K562 (cell line): ENCODE results near the gene TGFB1I1. TPM values are rescaled to one million over a fixed set of nuclear protein-coding genes. Genes with fewer than 3 reads are reported as not detected.

ENCODE experiments used
- ARID3B ChIP-seq: fragments of 250-450 bp; sonication (Bioruptor Pico); IDR thresholded peaks from 2 replicates; pipeline ENCODE4 v1.4.0; 2020; ENCODE audit warnings: borderline replicate concordance
- BHLHE40 ChIP-seq: IDR thresholded peaks from 2 replicates; pipeline ENCODE4 v1.6.1; 2011; ENCODE audit warnings: low read length, improper control_type of control experiment
- CBFB ChIP-seq: sonication (generic); formaldehyde crosslinking; IDR thresholded peaks from 2 replicates; pipeline ENCODE4 v1.4.0; 2020; ENCODE audit warnings: mild to moderate bottlenecking, missing genetic modification reagents
- CHD2 ChIP-seq: IDR thresholded peaks from 2 replicates; pipeline ENCODE4 v1.6.1; 2011; ENCODE audit warnings: low read depth, low read length
- GABPA ChIP-seq: fragments of 200-800 bp; sonication (Bioruptor generic); conservative IDR thresholded peaks from 2 replicates; pipeline ENCODE4 v1.6.1; 2016; ENCODE audit warnings: low read depth, missing genetic modification characterization, missing compliant biosample characterization
- HNRNPH1 ChIP-seq: fragments of 200-400 bp; formaldehyde crosslinking; optimal IDR thresholded peaks from 2 replicates; pipeline ENCODE3; 2017; ENCODE audit warnings: low read depth, mild to moderate bottlenecking, low read length, moderate library complexity
- MTA3 ChIP-seq: fragments of 450-650 bp; formaldehyde crosslinking; IDR thresholded peaks from 2 replicates; pipeline ENCODE4 v1.6.1; 2017; ENCODE audit warnings: mild to moderate bottlenecking, borderline replicate concordance
- NFIC ChIP-seq: fragments of 450-650 bp; IDR thresholded peaks from 2 replicates; pipeline ENCODE4 v1.6.1; 2017; ENCODE audit warnings: mild to moderate bottlenecking, inconsistent platforms
- RAD21 ChIP-seq, 2 experiments: fragments of 250-450 bp in 1 of 2; fragments of 450-650 bp in 1 of 2; sonication (Bioruptor Pico) in 1 of 2; formaldehyde crosslinking in 1 of 2; IDR thresholded peaks in 1 of 2; conservative IDR thresholded peaks in 1 of 2; 2 replicates each; pipeline versions ENCODE4 v1.4.0 to v1.8.0; 2020 to 2022; ENCODE audit warnings: mild to moderate bottlenecking in 2 of 2, moderate library complexity in 1 of 2
- SNRNP70 ChIP-seq: fragments of 200-400 bp; formaldehyde crosslinking; optimal IDR thresholded peaks from 2 replicates; pipeline ENCODE3; 2017; ENCODE audit warnings: low read depth, low read length
- SOX6 ChIP-seq: fragments of 450-650 bp; IDR thresholded peaks from 2 replicates; pipeline ENCODE4 v1.6.1; 2014; ENCODE audit warnings: mild to moderate bottlenecking
- TCF7L2 ChIP-seq: fragments of 150-350 bp; IDR thresholded peaks from 2 replicates; pipeline ENCODE4 v1.6.1; 2016; ENCODE audit warnings: low read depth, mild to moderate bottlenecking, low read length, moderate library complexity
- ZBTB1 ChIP-seq: sonication (generic); formaldehyde crosslinking; IDR thresholded peaks from 2 replicates; pipeline ENCODE4 v1.8.1; 2023; ENCODE audit warnings: missing genetic modification reagents, low read depth, mild to moderate bottlenecking, borderline replicate concordance
- ZFP91 ChIP-seq: sonication (generic); formaldehyde crosslinking; IDR thresholded peaks from 2 replicates; pipeline ENCODE4 v1.8.0; 2022; ENCODE audit warnings: mild to moderate bottlenecking, missing genetic modification reagents
- ZFX ChIP-seq: sonication (generic); formaldehyde crosslinking; IDR thresholded peaks from 2 replicates; pipeline ENCODE4 v1.8.0; 2022; ENCODE audit warnings: mild to moderate bottlenecking, missing genetic modification reagents, moderate library complexity
- ZNF133 ChIP-seq: fragments of 250-450 bp; sonication (Bioruptor Pico); IDR thresholded peaks from 2 replicates; pipeline ENCODE4 v1.4.0; 2020; ENCODE audit warnings: mild to moderate bottlenecking
- ZNF384 ChIP-seq: IDR thresholded peaks from 2 replicates; pipeline ENCODE4 v1.6.1; 2012; ENCODE audit warnings: low read depth, low read length, improper control_type of control experiment
- polyA plus RNA-seq, 8 experiments: library from polyadenylated mRNA; depleted of rRNA in 4 of 8; stranded (reverse) in 5 of 8; unstranded in 3 of 8; fragments of >200 nt; fragmentation: Nextera tagmentation in 2 of 8; fragmentation: Illumina TruSeq in 1 of 8; extraction: Ambion mirVana in 2 of 8; extraction: Trizol in 1 of 8; gene quantifications; 2 replicates each; pipeline versions ENCODE4 v1.2.1 to v1.2.3, GENCODE V29; 2011 to 2014; ENCODE audit warnings: inconsistent platforms in 1 of 8, missing spikeins in 1 of 8
- total RNA-seq, 7 experiments: library from RNA; depleted of rRNA in 6 of 7; stranded (reverse); fragments of >200 nt in 6 of 7; fragmentation: Illumina TruSeq in 2 of 7; extraction: Trizol in 2 of 7; gene quantifications; 2 replicates each; pipeline versions ENCODE4 v1.2.1 to v1.2.3, GENCODE V29; 2011 to 2021; ENCODE audit warnings: low replicate concordance in 1 of 7
- TF ChIP-seq, protein P1 (sequence below): fragments of 250-450 bp; sonication (Bioruptor Pico); IDR thresholded peaks from 2 replicates; pipeline ENCODE4 v1.5.0; 2021
- TF ChIP-seq, protein P2 (sequence below), 2 experiments: IDR thresholded peaks; 2 replicates each; pipeline ENCODE4 v1.6.1; 2011; ENCODE audit warnings: borderline replicate concordance in 1 of 2, control low read depth in 1 of 2, low read depth in 1 of 2, low read length in 1 of 2, mild to moderate bottlenecking in 1 of 2, mixed read lengths in 1 of 2, moderate library complexity in 1 of 2; ENCODE audit not compliant: insufficient read depth in 1 of 2, insufficient read length in 1 of 2, poor library complexity in 1 of 2, severe bottlenecking in 1 of 2; ENCODE audit errors: extremely low read depth in 1 of 2
- TF ChIP-seq, protein P3 (sequence below): IDR thresholded peaks from 2 replicates; pipeline ENCODE4 v1.6.1; 2011; ENCODE audit warnings: borderline replicate concordance, low read depth, mild to moderate bottlenecking, moderate library complexity, low read length; ENCODE audit not compliant: insufficient read depth, poor library complexity, severe bottlenecking

TGFB1I1 gene
- total and polyA plus RNA-seq, 9 of the 15 experiments (the other 6 are each of a cell fraction or from before 2014, with no cell fraction given) = 0.04 to 0.91 (median 0.19) TPM

DNA sequence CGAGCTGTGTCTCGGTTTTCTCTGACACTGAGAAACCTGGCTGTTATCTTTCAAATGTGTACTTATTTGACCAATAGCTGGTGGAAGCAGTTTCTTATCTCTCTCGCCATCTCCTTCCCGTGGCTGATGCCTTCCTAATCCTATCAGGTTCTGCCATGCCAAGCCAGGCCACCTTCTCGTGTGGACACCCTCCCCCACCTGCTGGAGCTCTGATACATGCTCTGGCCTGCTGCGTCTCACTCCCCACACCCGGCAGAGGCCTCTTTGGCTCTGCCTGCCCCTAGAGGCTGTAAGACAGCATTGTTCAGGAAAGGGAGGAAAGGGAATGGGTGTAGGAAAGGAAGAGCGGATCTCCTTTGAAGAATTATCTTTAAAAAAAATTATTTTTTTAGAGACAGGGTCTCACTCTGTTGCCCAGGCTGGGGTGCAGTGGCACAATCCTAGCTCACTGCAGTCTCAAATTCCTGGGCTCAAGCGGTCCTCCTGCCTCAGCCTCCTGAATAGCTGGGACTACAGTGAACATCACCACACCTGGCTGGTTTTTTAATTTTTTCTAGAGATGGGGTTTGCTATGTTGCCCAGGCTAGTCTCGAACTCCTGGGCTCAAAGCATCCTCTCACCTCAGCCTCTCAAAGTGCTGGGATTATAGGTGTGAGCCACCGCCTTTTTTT is 20.1 kb upstream of the TGFB1I1 start (continued):
- TF ChIP-seq BHLHE40 (peak; percentile 54), MTA3 (peak; percentile 40; the same call in 1 of the 2 replicates), ZBTB1 (CRISPR knock-in tag) (no peak), SOX6 (0 out of 2 replicates have a peak, but pooled peaks have one; percentile 11), ZFP91 (CRISPR knock-in tag) (no peak), TCF7L2 (no peak), ARID3B (CRISPR knock-in tag) (no peak), RAD21 (CRISPR knock-in tag; conservative IDR thresholded peaks at IDR 0.05 in 1 of 2, IDR thresholded peaks at IDR 0.05 in 1 of 2) (peak; percentile 12 to 58; a peak in 2 of 4 replicates), HNRNPH1 (no peak), GABPA (no peak), CBFB (CRISPR knock-in tag) (no peak), ZFX (0 out of 2 replicates have a peak, but pooled peaks have one; percentile 34), ZNF384 (peak; percentile 50; the same call in 1 of the 2 replicates), ZNF133 (CRISPR knock-in tag) (no peak), NFIC (0 out of 2 replicates have a peak, but pooled peaks have one; percentile 25), SNRNP70 (no peak), CHD2 (0 out of 2 replicates have a peak, but pooled peaks have one; percentile 36)
- TF ChIP-seq, protein P1, sequence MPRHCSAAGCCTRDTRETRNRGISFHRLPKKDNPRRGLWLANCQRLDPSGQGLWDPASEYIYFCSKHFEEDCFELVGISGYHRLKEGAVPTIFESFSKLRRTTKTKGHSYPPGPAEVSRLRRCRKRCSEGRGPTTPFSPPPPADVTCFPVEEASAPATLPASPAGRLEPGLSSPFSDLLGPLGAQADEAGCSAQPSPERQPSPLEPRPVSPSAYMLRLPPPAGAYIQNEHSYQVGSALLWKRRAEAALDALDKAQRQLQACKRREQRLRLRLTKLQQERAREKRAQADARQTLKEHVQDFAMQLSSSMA = no peak
- TF ChIP-seq, protein P2, sequence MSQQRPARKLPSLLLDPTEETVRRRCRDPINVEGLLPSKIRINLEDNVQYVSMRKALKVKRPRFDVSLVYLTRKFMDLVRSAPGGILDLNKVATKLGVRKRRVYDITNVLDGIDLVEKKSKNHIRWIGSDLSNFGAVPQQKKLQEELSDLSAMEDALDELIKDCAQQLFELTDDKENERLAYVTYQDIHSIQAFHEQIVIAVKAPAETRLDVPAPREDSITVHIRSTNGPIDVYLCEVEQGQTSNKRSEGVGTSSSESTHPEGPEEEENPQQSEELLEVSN (IDR thresholded peaks at IDR 0.05; ENCODE audit: borderline replicate concordance in 1 of 2, extremely low read depth in 1 of 2, insufficient read depth in 1 of 2, insufficient read length in 1 of 2, low read depth in 1 of 2, low read length in 1 of 2, poor library complexity in 1 of 2, severe bottlenecking in 1 of 2) = peak in 1 of 2 experiments; percentile 42
- TF ChIP-seq, protein P3, sequence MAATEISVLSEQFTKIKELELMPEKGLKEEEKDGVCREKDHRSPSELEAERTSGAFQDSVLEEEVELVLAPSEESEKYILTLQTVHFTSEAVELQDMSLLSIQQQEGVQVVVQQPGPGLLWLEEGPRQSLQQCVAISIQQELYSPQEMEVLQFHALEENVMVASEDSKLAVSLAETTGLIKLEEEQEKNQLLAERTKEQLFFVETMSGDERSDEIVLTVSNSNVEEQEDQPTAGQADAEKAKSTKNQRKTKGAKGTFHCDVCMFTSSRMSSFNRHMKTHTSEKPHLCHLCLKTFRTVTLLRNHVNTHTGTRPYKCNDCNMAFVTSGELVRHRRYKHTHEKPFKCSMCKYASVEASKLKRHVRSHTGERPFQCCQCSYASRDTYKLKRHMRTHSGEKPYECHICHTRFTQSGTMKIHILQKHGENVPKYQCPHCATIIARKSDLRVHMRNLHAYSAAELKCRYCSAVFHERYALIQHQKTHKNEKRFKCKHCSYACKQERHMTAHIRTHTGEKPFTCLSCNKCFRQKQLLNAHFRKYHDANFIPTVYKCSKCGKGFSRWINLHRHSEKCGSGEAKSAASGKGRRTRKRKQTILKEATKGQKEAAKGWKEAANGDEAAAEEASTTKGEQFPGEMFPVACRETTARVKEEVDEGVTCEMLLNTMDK = peak; percentile 16
